GM12878 (cell line): ENCODE measurements around the gene ZNF3.

Experiments used
- ATF7 ChIP-seq: fragments of 450-650 bp; IDR thresholded peaks from 2 replicates; pipeline ENCODE4 v1.6.1; 2016; ENCODE audit warnings: low read depth, mild to moderate bottlenecking
- CTCF ChIP-seq, 3 experiments: IDR thresholded peaks in 2 of 3; conservative IDR thresholded peaks in 1 of 3; 2 replicates each; pipeline ENCODE4 v1.5.1; 2011; ENCODE audit warnings: low read depth in 3 of 3, low read length in 3 of 3, mild to moderate bottlenecking in 3 of 3, control low read depth in 2 of 3, moderate library complexity in 2 of 3, inconsistent platforms in 1 of 3, mixed read lengths in 1 of 3; ENCODE audit not compliant: control insufficient read depth in 2 of 3, insufficient read depth in 1 of 3; ENCODE audit errors: extremely low read depth in 1 of 3
- POLR2AphosphoS5 ChIP-seq: IDR thresholded peaks from 2 replicates; pipeline ENCODE4 v1.6.1; 2011; ENCODE audit warnings: mild to moderate bottlenecking, low read length, inconsistent platforms
- SIN3A ChIP-seq: IDR thresholded peaks from 2 replicates; pipeline ENCODE4 v1.6.1; 2012; ENCODE audit warnings: low read depth, low read length, improper control_type of control experiment
- SP1 ChIP-seq: IDR thresholded peaks from one replicate; pipeline ENCODE4 v1.6.1; 2011; ENCODE audit warnings: low read depth, low read length
- TBL1XR1 ChIP-seq: IDR thresholded peaks from 2 replicates; pipeline ENCODE4 v1.6.1; 2012; ENCODE audit warnings: low read depth, low read length, improper control_type of control experiment

DNA sequence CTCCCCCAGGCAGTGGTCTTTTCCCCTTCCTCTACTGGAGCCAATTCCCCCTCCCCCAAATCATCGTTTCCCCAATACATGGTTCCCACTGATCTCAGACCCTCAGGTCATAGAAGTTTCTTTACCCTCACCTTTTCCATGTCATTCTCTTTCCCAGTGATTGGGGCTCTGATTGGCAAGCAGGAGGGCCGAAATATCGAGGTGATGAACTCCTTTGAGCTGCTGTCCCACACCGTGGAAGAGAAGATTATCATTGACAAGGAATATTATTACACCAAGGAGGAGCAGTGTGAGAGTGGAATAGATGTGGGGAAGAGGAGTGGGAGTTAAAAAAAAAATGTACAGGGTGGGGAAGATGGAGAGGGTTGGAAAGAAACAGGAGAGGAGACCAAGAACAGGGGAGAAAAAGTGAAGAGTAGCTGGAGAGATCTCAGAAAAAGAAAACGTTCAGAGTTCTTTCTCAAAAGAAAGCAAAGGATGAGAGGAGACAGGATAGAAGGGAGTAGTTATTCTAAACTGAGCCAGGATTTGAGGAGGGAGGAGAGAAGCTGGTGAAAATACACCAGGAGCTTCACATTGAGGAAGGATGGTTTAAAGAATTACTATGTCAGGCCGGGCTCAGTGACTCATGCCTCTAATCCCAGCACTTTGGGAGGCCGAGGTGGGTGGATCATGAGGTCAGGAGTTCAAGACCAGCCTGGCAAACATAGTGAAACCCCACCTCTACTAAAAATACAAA is 8.1 kb upstream of the ZNF3 start:
- TF ChIP-seq SP1 (no peak), ATF7 (no peak), TBL1XR1 (no peak), POLR2AphosphoS5 (no peak), CTCF (IDR thresholded peaks at IDR 0.05 in 2 of 3, conservative IDR thresholded peaks at IDR 0.05 in 1 of 3; ENCODE audit: control insufficient read depth in 2 of 3, extremely low read depth in 1 of 3, insufficient read depth in 1 of 3, low read depth in 3 of 3, low read length in 3 of 3) (no peak), SIN3A (no peak)
